ENCODE results near the gene AIF1L. TPM values are rescaled to one million over a fixed set of nuclear protein-coding genes. Genes with fewer than 3 reads are reported as not detected.

The AIF1L gene
- total and polyA plus RNA-seq, 2 of the 13 experiments (the other 11 are each of a cell fraction or from before 2014, with no cell fraction given), result 12.4 to 36.5 TPM

DNA sequence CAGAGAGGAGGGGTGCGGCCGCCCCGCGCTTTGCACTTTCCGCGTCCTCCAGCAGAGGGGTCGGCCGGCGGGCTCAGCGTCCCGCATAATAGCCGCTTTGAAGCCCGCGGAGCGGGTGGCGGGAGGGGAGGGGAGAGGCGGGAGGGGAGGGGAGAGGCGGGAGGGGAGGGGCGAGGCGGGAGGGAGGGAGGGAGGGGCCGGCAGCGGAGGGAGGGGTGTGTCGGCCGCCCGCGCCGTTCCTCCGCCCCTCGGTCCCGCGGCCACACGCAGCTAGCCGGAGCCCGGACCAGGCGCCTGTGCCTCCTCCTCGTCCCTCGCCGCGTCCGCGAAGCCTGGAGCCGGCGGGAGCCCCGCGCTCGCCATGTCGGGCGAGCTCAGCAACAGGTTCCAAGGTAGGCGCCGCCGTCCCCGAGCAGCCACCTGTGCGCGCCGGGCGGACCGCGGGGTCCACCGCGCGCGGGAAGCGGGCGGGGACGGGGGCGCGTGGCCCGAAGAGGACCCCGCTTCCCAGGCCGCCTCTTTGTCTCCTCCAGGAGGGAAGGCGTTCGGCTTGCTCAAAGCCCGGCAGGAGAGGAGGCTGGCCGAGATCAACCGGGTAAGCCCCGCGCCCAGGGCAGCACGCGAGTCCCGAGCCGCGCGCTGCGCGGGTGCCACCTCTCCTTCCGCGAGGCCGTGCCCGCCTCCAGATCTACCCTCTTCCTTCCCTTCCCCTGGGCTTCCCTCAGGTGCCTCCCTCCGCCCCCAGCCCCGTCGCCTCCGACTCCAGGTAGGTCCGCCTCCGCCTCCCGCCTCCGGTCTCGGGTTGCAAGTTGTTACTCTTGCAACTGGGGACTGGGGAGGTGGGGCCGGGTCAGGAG is at the start of gene AIF1L (continued):
- TF ChIP-seq GATA4 (IDR thresholded peaks at IDR 0.05; ENCODE audit: borderline replicate concordance, low read depth), result no peak
- no peak for TF ChIP-seq TEAD2 (CRISPR knock-in tag; IDR thresholded peaks at IDR 0.05)
- no peak for TF ChIP-seq ZNF550 (CRISPR knock-in tag; IDR thresholded peaks at IDR 0.05; ENCODE audit: borderline replicate concordance)
- TF ChIP-seq DNMT1 (CRISPR knock-in tag; IDR thresholded peaks at IDR 0.05), result no peak
- TF ChIP-seq, protein P1, sequence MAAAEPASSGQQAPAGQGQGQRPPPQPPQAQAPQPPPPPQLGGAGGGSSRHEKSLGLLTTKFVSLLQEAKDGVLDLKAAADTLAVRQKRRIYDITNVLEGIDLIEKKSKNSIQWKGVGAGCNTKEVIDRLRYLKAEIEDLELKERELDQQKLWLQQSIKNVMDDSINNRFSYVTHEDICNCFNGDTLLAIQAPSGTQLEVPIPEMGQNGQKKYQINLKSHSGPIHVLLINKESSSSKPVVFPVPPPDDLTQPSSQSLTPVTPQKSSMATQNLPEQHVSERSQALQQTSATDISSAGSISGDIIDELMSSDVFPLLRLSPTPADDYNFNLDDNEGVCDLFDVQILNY (CRISPR knock-in tag; conservative IDR thresholded peaks at IDR 0.05), result no peak
- TF ChIP-seq ZNF839 (CRISPR knock-in tag; IDR thresholded peaks at IDR 0.05; ENCODE audit: borderline replicate concordance), result no peak
- TF ChIP-seq SKI (IDR thresholded peaks at IDR 0.05; ENCODE audit: partially characterized antibody), result no peak
- TF ChIP-seq, protein P2, sequence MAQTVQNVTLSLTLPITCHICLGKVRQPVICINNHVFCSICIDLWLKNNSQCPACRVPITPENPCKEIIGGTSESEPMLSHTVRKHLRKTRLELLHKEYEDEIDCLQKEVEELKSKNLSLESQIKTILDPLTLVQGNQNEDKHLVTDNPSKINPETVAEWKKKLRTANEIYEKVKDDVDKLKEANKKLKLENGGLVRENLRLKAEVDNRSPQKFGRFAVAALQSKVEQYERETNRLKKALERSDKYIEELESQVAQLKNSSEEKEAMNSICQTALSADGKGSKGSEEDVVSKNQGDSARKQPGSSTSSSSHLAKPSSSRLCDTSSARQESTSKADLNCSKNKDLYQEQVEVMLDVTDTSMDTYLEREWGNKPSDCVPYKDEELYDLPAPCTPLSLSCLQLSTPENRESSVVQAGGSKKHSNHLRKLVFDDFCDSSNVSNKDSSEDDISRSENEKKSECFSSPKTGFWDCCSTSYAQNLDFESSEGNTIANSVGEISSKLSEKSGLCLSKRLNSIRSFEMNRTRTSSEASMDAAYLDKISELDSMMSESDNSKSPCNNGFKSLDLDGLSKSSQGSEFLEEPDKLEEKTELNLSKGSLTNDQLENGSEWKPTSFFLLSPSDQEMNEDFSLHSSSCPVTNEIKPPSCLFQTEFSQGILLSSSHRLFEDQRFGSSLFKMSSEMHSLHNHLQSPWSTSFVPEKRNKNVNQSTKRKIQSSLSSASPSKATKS (CRISPR knock-in tag; IDR thresholded peaks at IDR 0.05), result no peak
- TF ChIP-seq SMAD1 (CRISPR knock-in tag; IDR thresholded peaks at IDR 0.05; ENCODE audit: borderline replicate concordance, low read depth), result no peak
- TF ChIP-seq TAF1 (CRISPR knock-in tag; IDR thresholded peaks at IDR 0.05), result no peak
- TF ChIP-seq ZNF282 (IDR thresholded peaks at IDR 0.05; ENCODE audit: partially characterized antibody), result no peak
- TF ChIP-seq ZNF891 (CRISPR knock-in tag; IDR thresholded peaks at IDR 0.05), result no peak
- TF ChIP-seq ZNF3 (CRISPR knock-in tag; IDR thresholded peaks at IDR 0.05), result no peak
- TF ChIP-seq, protein P3, sequence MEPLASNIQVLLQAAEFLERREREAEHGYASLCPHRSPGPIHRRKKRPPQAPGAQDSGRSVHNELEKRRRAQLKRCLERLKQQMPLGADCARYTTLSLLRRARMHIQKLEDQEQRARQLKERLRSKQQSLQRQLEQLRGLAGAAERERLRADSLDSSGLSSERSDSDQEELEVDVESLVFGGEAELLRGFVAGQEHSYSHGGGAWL (CRISPR knock-in tag; IDR thresholded peaks at IDR 0.05), result no peak; the same call in 1 of the 2 replicates
- TF ChIP-seq, protein P4, sequence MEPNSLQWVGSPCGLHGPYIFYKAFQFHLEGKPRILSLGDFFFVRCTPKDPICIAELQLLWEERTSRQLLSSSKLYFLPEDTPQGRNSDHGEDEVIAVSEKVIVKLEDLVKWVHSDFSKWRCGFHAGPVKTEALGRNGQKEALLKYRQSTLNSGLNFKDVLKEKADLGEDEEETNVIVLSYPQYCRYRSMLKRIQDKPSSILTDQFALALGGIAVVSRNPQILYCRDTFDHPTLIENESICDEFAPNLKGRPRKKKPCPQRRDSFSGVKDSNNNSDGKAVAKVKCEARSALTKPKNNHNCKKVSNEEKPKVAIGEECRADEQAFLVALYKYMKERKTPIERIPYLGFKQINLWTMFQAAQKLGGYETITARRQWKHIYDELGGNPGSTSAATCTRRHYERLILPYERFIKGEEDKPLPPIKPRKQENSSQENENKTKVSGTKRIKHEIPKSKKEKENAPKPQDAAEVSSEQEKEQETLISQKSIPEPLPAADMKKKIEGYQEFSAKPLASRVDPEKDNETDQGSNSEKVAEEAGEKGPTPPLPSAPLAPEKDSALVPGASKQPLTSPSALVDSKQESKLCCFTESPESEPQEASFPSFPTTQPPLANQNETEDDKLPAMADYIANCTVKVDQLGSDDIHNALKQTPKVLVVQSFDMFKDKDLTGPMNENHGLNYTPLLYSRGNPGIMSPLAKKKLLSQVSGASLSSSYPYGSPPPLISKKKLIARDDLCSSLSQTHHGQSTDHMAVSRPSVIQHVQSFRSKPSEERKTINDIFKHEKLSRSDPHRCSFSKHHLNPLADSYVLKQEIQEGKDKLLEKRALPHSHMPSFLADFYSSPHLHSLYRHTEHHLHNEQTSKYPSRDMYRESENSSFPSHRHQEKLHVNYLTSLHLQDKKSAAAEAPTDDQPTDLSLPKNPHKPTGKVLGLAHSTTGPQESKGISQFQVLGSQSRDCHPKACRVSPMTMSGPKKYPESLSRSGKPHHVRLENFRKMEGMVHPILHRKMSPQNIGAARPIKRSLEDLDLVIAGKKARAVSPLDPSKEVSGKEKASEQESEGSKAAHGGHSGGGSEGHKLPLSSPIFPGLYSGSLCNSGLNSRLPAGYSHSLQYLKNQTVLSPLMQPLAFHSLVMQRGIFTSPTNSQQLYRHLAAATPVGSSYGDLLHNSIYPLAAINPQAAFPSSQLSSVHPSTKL (CRISPR knock-in tag; IDR thresholded peaks at IDR 0.05), result 0 out of 2 replicates have a peak, but pooled peaks have one; percentile 17
- no peak for TF ChIP-seq ZSCAN22 (CRISPR knock-in tag; IDR thresholded peaks at IDR 0.05)
- no peak for TF ChIP-seq SUZ12 (IDR thresholded peaks at IDR 0.05; ENCODE audit: low read depth, low read length)
- TF ChIP-seq, protein P5, sequence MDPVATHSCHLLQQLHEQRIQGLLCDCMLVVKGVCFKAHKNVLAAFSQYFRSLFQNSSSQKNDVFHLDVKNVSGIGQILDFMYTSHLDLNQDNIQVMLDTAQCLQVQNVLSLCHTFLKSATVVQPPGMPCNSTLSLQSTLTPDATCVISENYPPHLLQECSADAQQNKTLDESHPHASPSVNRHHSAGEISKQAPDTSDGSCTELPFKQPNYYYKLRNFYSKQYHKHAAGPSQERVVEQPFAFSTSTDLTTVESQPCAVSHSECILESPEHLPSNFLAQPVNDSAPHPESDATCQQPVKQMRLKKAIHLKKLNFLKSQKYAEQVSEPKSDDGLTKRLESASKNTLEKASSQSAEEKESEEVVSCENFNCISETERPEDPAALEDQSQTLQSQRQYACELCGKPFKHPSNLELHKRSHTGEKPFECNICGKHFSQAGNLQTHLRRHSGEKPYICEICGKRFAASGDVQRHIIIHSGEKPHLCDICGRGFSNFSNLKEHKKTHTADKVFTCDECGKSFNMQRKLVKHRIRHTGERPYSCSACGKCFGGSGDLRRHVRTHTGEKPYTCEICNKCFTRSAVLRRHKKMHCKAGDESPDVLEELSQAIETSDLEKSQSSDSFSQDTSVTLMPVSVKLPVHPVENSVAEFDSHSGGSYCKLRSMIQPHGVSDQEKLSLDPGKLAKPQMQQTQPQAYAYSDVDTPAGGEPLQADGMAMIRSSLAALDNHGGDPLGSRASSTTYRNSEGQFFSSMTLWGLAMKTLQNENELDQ (CRISPR knock-in tag; IDR thresholded peaks at IDR 0.05; ENCODE audit: borderline replicate concordance), result no peak
- TF ChIP-seq HMGA1 (CRISPR knock-in tag; conservative IDR thresholded peaks at IDR 0.05), result no peak
- TF ChIP-seq SCMH1 (CRISPR knock-in tag; IDR thresholded peaks at IDR 0.05; ENCODE audit: borderline replicate concordance), result no peak
